Naive thymus-derived CD8-positive, alpha-beta T cell (primary cell): ENCODE results near the gene DUSP22. TPM values are rescaled to one million over a fixed set of nuclear protein-coding genes. Genes with fewer than 3 reads are reported as not detected.

Experiments
- ATAC-seq, 2 donors: fragments of 150-1000 bp; cut with Tn5 transposase in 1 of 2; sonication (Bioruptor Pico), chemical (Tn5 transposase) in 1 of 2; 1 replicate in 1 of 2; 2 replicates in 1 of 2; pipeline ENCODE4 v1.10.0; 2021; ENCODE audit warnings: mild to moderate bottlenecking in 2 of 2, moderate library complexity in 2 of 2
- POLR2A ChIA-PET: fragments of 350-600 bp; sonication (Branson Sonifier 250); formaldehyde crosslinking; loops from one replicate; lab custom pipeline; 2021; ENCODE audit warnings: antibody characterized with exemption; lab: Charles Lee
- DNase-seq, 10 donors: peaks; one replicate each; pipeline versions ENCODE4 v3.0.0 to v3.0.0-alpha.2; 2020 to 2022
- H3K27ac Mint-ChIP-seq, 10 donors: one replicate each; pipeline ENCODE4 v1.8.0; 2020 to 2022; ENCODE audit warnings: mild to moderate bottlenecking in 10 of 10, mixed read lengths in 10 of 10, moderate library complexity in 4 of 10, inconsistent platforms in 1 of 10
- H3K27me3 Mint-ChIP-seq, 5 donors: one replicate each; pipeline ENCODE4 v1.8.0; 2021 to 2022; ENCODE audit warnings: mixed read lengths in 5 of 5
- H3K36me3 Mint-ChIP-seq, 3 donors: one replicate each; pipeline ENCODE4 v1.8.0; 2020 to 2022; ENCODE audit warnings: mixed read lengths in 3 of 3, mild to moderate bottlenecking in 2 of 3, inconsistent platforms in 1 of 3
- H3K4me1 Mint-ChIP-seq, 4 donors: one replicate each; pipeline ENCODE4 v1.8.0; 2021 to 2022; ENCODE audit warnings: mixed read lengths in 4 of 4
- H3K4me3 Mint-ChIP-seq, 10 donors: one replicate each; pipeline ENCODE4 v1.8.0; 2020 to 2022; ENCODE audit warnings: mild to moderate bottlenecking in 10 of 10, mixed read lengths in 10 of 10, moderate library complexity in 6 of 10, inconsistent platforms in 1 of 10
- H3K9me3 Mint-ChIP-seq, 9 donors: one replicate each; pipeline ENCODE4 v1.8.0; 2020 to 2022; ENCODE audit warnings: mixed read lengths in 9 of 9, mild to moderate bottlenecking in 3 of 9, inconsistent platforms in 1 of 9, moderate library complexity in 1 of 9
- polyA plus RNA-seq, 3 donors: library from polyadenylated mRNA; unstranded; fragments of 300-500 nt; fragmentation: Illumina TruSeq; gene quantifications; one replicate each; pipeline ENCODE4 v1.2.3, GENCODE V29; 2021
- total RNA-seq, 8 experiments: library from RNA in 2 of 8; stranded (reverse) in 2 of 8; gene quantifications; one replicate each; pipeline ENCODE4 v1.2.3 and lab custom pipeline; 2021 to 2026

Gene DUSP22
- total and polyA plus RNA-seq, 5 experiments from 2014 or later: 40.1 to 46.0 (median 43.0) TPM

DNA sequence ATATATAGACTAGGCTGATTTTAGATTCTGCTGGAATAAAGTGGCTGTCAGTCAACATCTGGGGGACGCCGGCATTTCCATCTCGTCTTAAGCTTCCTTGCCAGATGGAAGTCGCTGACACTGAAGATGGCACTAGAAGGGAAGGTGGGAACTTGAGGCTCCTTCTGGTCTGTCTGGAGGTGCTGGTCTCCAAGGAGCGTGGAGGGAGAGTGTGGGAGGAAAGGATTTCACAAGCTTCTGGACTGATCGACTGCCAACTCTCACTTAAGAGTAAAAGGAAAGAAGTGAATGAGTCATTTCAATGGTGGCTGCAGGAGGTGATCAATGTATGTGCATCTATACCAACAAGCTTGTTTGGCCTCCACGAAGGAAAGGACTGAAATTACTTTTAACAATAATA, 40.4 kb downstream of the DUSP22 start:
- POLR2A ChIA-PET: interaction anchor here (1.4 kb wide), 1 partner anchor 11 kb away, joined by 3 read pairs; no protein-coding TSS in a partner anchor
- ATAC-seq (no peak), DNase-seq (no peak)
- no peaks in the 10 kb centered on the region for H3K27me3 Mint-ChIP-seq
- H3K4me1 Mint-ChIP-seq: peaks cover 19 to 25% (median 23%) of the 10 kb centered on the region in 4 donors
- no peak overlapping the region for H3K27ac Mint-ChIP-seq
- H3K9me3 Mint-ChIP-seq: no peaks in the 10 kb centered on the region
- peaks cover 0 to 3% (median 0%) of the 10 kb centered on the region in 3 donors for H3K36me3 Mint-ChIP-seq
- no peak overlapping the region for H3K4me3 Mint-ChIP-seq

DNA sequence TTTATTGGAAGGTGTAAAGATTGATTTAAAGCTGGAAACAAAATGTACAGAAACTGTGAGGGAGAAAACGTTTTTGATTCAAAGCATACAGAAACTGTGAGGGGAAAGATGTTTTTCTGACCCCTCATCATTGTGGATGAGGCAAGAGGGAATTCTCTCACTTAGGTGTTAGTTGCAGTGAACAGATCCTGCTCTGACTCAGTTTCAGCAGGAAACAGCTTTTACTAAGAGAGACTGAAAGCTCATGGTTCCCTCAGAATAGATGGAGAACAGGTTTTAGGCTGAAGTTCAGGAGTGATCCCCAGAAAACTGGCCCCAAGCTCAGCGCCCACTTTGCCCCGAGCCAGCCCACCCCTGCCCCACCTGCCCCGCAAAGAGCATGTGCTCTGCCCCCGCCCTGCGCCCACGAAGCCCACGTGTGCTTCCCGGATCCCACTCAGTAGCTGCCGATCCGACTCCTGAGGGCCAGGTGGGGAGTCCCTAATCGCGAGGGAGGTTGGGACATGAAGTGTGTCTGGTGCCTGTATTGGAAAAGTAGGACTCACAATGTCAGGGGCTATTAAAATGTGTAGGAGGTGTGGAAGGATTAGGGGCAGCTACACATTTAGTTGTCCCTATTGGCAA, 41.2 kb downstream of the DUSP22 start:
- ATAC-seq: no peak
- no peak for DNase-seq
- H3K27me3 Mint-ChIP-seq: no peaks in the 10 kb centered on the region
- no peaks in the 10 kb centered on the region for H3K9me3 Mint-ChIP-seq
- H3K4me3 Mint-ChIP-seq: no peak overlapping the region
- POLR2A ChIA-PET: interaction anchor here (1.4 kb wide), 1 partner anchor 12 kb away, joined by 3 read pairs; no protein-coding TSS in a partner anchor
- H3K27ac Mint-ChIP-seq: peak overlapping the region in 2 of 10 donors; percentile 16 to 20
- H3K36me3 Mint-ChIP-seq: peaks cover 0 to 3% (median 0%) of the 10 kb centered on the region in 3 donors
- H3K4me1 Mint-ChIP-seq: peaks cover 22 to 32% (median 28%) of the 10 kb centered on the region in 4 donors

DNA sequence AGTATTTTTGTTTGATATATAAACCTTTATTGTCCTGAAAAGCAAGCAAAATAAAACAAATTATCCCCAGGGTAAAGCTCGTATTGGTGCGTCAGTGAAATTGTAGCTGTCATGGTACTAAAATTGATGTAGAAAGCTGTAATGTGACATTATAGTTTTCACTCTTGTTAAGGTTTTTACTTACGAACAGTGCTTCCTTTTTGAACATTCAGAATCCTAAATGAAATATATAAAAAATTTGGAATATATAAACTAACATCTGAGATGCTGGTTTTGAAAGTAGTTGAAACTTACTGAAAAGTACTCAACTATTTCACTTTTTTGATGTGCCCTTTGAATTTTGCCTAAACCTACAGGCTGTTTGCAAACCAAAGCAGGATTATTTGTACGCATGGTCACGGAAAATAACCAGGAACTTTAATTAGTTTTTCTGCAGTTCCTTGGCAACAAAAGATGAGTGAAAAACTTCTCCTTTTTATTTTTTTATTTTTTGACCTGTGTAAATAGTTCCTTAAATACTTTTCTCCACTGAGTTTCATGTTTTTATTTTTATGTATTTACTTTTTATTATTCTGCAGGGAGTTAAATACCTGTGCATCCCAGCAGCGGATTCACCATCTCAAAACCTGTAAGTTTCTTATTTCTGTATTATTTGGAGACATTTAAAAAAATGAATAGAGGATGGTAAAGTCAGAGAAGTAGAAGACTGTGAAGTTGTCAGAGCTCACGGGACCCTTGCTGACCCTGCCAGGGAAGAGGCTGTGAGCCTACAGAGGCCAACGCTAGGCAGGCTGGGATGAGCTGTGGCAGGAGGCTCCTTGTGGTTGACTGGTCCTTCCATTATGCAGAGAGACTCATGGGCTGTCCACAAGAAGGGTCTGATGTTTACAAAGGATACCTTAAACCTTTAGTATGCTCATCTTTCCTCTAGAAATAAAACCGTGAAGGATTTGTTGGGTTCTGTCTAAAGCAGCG, 42.5 kb downstream of the DUSP22 start:
- Mint-ChIP-seq H3K4me3 (no peak overlapping the region), H3K27ac (no peak overlapping the region), H3K4me1 (peaks cover 26 to 45% (median 40%) of the 10 kb centered on the region in 4 donors), H3K9me3 (no peaks in the 10 kb centered on the region), H3K36me3 (peaks cover 0 to 3% (median 0%) of the 10 kb centered on the region in 3 donors), H3K27me3 (no peaks in the 10 kb centered on the region)
- POLR2A ChIA-PET: no interaction called here
- no peak for ATAC-seq
- no peak for DNase-seq

GRCh38 chr6:335572-335971, 43.3 kb downstream of the DUSP22 start:
- POLR2A ChIA-PET: no interaction called here
- Mint-ChIP-seq H3K27me3 (no peaks in the 10 kb centered on the region), H3K4me3 (peak overlapping the region in 3 of 10 donors; percentile 8 to 79 (median 75)), H3K4me1 (peaks cover 27 to 52% (median 47%) of the 10 kb centered on the region in 4 donors), H3K36me3 (peaks cover 0 to 3% (median 0%) of the 10 kb centered on the region in 3 donors), H3K27ac (peak overlapping the region in 3 of 10 donors; percentile 29 to 66 (median 59)), H3K9me3 (no peaks in the 10 kb centered on the region)
- DNase-seq (no peak), ATAC-seq (no peak)

DNA sequence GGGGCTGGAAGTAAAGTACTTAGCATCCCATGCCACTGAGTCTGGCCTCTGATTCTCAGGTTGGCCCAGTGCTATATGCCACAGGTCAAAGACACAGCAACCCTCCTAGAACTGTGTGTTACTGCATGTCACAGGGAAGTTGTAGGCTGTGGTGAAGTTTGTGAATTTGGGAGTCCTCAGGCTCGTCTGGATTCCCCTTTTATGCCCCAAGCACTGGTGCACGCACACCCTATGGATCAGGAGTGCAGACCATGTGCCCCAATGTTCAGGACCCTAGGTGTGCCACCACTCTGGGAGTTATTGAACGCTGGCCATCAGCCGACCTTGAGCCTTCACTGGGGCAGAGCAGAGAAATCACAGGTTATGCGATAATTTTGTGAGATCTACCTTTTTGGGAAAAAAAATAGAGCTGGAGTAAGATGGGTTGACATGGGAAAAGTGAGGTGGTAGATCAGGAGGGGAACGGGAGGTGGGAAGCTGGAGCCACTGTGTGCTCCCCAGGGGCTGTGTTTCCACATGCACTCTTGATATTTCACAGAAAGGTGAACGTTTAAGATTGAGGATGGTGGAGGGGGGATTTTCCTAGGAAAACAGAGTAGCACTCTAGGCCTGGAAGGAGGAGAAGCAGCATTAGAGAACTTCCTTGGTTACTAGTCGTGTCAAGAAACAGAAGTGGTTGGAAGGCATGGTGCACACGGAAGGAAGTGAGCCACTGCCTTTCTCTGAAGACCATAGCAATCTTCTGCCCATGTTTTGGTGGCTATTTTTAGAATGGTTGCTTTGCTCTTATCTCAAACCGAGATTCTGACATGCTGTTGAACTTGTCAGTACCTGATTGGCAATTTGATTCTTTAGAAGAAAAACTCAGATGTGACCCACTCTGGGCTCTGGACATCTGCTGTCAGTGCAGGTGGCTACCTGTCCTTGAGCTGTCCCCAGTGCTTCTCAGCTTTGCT, 44.1 kb downstream of the DUSP22 start:
- H3K4me1 Mint-ChIP-seq: peaks cover 31 to 60% (median 54%) of the 10 kb centered on the region in 4 donors
- peaks cover 0 to under 1% (median 0%) of the 10 kb centered on the region in 9 donors for H3K9me3 Mint-ChIP-seq
- peak; percentile 31 to 41 for ATAC-seq
- peak in 2 of 10 donors; percentile 33 to 39 for DNase-seq
- peak overlapping the region; percentile 16 to 84 (median 71) for H3K4me3 Mint-ChIP-seq
- H3K27me3 Mint-ChIP-seq: no peaks in the 10 kb centered on the region
- H3K27ac Mint-ChIP-seq: peak overlapping the region; percentile 10 to 86 (median 64)
- POLR2A ChIA-PET: no interaction called here
- H3K36me3 Mint-ChIP-seq: peaks cover 0 to 3% (median 0%) of the 10 kb centered on the region in 3 donors

DNA sequence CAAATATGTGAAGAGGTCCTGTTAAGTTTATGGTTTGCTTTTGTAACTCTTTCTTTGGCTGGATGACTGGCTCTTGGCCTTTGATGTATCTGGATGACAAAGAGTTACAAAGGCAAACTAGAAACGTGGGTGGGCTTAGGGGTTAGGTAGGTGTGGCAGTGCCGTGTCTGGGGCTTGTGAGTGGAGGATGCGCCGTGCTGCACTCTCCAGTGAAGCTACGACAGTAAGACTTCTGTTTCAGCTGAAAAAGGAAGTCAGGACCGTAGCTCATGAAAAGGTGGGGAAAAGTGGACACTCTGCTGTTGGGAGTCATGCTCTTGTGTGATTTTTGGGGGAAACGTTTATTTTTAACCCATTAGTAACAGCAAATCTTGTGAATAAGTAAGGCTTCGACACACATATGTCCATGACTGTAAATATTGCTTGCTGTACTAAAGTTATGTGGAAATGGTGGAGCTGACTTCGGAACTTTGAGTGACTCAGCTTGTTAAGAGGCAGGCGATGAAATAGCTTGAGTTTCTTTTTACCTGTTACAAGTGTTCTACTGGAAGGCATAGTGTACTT, 45.6 kb downstream of the DUSP22 start:
- Mint-ChIP-seq H3K27ac (peak overlapping the region; percentile 27 to 93 (median 66)), H3K27me3 (no peaks in the 10 kb centered on the region), H3K4me3 (peak overlapping the region; percentile 58 to 86 (median 80)), H3K36me3 (peaks cover 0 to 3% (median 0%) of the 10 kb centered on the region in 3 donors), H3K9me3 (peaks cover 0 to 2% (median 0%) of the 10 kb centered on the region in 9 donors), H3K4me1 (peaks cover 35 to 71% (median 66%) of the 10 kb centered on the region in 4 donors)
- peak; percentile 74 to 90 for ATAC-seq
- DNase-seq: peak in 7 of 10 donors; percentile 13 to 51 (median 37)
- POLR2A ChIA-PET: interaction anchor here (1.2 kb wide), 3 partner anchors 45 to 143 kb away, joined by 3 to 4 read pairs (median 3); partner anchors contain the start of gene DUSP22

DNA sequence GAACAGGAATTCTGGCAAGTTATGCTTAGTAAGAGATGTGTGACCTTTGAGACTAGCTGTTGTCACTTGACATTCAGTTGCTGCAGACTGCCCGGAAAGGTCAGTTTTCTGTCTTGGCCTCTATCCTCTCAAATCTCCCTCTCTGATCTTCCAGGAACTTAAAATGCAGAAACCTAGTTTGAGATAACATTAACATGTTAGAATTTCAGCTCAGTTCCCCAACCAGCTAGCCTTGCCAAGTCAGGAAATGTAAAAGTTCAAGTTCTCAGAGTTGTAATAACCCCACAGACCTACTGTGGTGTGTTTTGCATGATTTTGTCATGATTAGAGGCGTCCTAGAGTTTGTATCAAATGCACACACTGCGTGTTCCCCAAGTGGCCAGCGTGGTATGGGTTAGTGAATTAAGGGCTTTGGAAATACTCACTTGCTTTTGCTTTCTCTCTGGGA, 46.6 kb downstream of the DUSP22 start:
- peaks cover 39 to 76% (median 73%) of the 10 kb centered on the region in 4 donors for H3K4me1 Mint-ChIP-seq
- peaks cover 0 to 7% (median 1%) of the 10 kb centered on the region in 3 donors for H3K36me3 Mint-ChIP-seq
- H3K27ac Mint-ChIP-seq: peak overlapping the region; percentile 13 to 85 (median 39)
- ATAC-seq (peak in 1 of 2 donors; percentile 15), DNase-seq (no peak)
- H3K27me3 Mint-ChIP-seq: no peaks in the 10 kb centered on the region
- POLR2A ChIA-PET: interaction anchor here (1.2 kb wide), 1 partner anchor 46 kb away, joined by 4 read pairs; the partner anchor contains the start of gene DUSP22
- H3K9me3 Mint-ChIP-seq: peaks cover 0 to 2% (median 0%) of the 10 kb centered on the region in 9 donors
- peak overlapping the region; percentile 34 to 86 (median 74) for H3K4me3 Mint-ChIP-seq

- peak; percentile 48 to 60 for ATAC-seq
- Mint-ChIP-seq H3K27me3 (no peaks in the 10 kb centered on the region), H3K9me3 (peaks cover 0 to 3% (median 0%) of the 10 kb centered on the region in 9 donors), H3K27ac (peak overlapping the region in 9 of 10 donors; percentile 1 to 85 (median 60)), H3K4me3 (peak overlapping the region; percentile 16 to 86 (median 62)), H3K4me1 (peaks cover 45 to 78% (median 77%) of the 10 kb centered on the region in 4 donors), H3K36me3 (peaks cover 0 to 8% (median 1%) of the 10 kb centered on the region in 3 donors)
- peak in 4 of 10 donors; percentile 12 to 55 (median 48) for DNase-seq
- POLR2A ChIA-PET: no interaction called here
Measured at GRCh38 chr6:339480-339879, 47.2 kb downstream of the DUSP22 start.

DNA sequence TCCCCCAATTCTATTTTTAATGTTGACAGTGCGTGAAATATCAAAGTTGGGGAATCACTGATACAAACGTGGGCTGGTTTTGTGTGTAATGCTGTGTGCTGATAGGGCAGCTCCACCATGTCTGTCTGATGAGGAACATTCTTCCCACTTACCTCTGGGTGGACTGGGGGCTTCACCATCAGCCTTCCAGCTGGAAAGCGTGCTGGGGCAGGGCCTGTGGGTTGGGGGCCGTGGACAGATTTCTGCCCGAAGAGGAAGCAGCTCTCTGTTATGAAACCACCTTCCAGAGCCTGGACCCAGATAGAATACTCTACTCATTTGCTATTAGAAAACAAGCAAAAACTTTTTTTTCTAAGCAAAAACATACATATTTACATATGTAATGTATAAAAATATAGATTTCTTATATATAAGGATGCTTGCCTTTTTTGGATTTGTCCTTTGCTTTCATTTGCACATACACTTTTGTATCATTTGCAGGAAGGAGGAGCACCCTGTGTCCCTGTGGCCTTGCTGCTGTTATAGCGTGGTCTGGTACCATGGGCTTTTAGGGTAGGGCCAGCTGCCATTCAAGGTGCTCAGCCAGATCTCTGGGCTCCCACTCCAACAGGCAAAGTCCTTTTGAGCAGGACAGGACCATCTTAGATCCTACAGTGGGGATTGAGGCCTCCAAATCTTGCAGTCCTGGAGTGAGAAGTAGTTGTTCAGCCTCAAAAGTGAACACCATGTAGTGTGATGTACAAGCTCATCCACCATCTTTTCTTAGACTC, 48.1 kb downstream of the DUSP22 start:
- peaks cover 0 to 11% (median 1%) of the 10 kb centered on the region in 3 donors for H3K36me3 Mint-ChIP-seq
- H3K27ac Mint-ChIP-seq: peak overlapping the region in 9 of 10 donors; percentile 23 to 85 (median 65)
- no peak for ATAC-seq
- peaks cover 0 to 3% (median 0%) of the 10 kb centered on the region in 9 donors for H3K9me3 Mint-ChIP-seq
- DNase-seq: no peak
- peaks cover 45 to 78% (median 77%) of the 10 kb centered on the region in 4 donors for H3K4me1 Mint-ChIP-seq
- peak overlapping the region; percentile 16 to 86 (median 62) for H3K4me3 Mint-ChIP-seq
- POLR2A ChIA-PET: no interaction called here
- no peaks in the 10 kb centered on the region for H3K27me3 Mint-ChIP-seq

GRCh38 chr6:340991-341827, 48.9 kb downstream of the DUSP22 start:
- Mint-ChIP-seq H3K4me3 (peak overlapping the region in 7 of 10 donors; percentile 0 to 75 (median 30)), H3K4me1 (peaks cover 42 to 72% (median 70%) of the 10 kb centered on the region in 4 donors), H3K9me3 (peaks cover 0 to 3% (median 0%) of the 10 kb centered on the region in 9 donors), H3K36me3 (peaks cover 0 to 20% (median 6%) of the 10 kb centered on the region in 3 donors), H3K27me3 (no peaks in the 10 kb centered on the region), H3K27ac (peak overlapping the region in 6 of 10 donors; percentile 2 to 83 (median 63))
- DNase-seq (no peak), ATAC-seq (no peak)
- POLR2A ChIA-PET: no interaction called here
